GM21825 (cell line): ENCODE results near the gene EPDR1.

ENCODE experiments used
- ATAC-seq: cut with Tn5 transposase; IDR thresholded peaks from one replicate; pipeline ENCODE4 v1.9.1; 2021; ENCODE audit warnings: mild to moderate bottlenecking, moderate library complexity; ENCODE audit not compliant: unreplicated experiment

The EPDR1 gene

DNA sequence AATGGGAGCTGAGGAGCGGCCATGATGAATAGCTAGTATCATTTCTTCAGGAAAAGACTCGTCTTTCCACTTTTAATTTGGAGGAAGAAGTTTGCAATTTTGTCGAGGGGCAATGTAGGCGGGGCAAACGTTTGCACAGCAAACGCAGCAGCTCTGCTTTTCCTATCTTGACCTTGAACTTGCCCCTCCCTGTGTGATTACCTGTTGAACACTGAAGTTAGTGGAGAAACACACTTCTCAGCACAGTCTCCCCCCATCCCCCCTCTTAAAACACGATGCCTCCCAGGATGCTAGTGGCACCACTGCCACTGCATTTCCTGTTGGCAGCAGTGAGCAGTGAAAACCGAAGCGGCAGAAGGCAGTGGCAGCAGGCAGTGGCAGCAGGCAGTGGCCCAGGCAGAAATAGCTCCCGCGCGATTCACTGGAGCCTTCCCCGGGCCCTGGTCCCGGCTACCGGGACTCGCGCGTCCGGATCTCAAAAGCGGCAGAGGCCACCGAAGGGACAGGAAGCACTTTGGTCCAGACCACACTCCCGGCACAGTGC is at the start of gene EPDR1:
TSS of gene EPDR1 (plus strand) at position 336 of the 544 bp plus-strand sequence. CDS start 300 bp downstream, outside the sequence.
- ATAC-seq: peak; percentile 52

DNA sequence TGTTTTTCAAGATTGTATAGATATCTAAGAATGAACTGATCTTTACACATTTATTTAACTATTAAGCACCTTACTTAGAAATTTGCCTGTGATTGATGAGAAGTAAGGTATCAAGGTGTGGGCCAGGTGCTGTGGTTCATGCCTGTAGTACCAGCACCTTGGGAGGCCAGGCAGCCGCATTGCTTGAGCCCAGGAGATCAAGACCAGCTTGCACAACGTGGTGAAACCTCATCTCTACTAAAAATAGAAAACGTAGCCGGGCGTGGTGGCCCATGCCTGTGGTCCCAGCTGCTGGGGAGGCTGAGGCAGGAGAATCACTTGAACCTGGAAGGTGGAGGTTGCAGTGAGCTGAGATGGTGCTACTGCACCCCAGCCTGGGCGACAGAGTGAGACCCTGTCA is 38.4 kb upstream of the EPDR1 start:
- no peak for ATAC-seq

DNA sequence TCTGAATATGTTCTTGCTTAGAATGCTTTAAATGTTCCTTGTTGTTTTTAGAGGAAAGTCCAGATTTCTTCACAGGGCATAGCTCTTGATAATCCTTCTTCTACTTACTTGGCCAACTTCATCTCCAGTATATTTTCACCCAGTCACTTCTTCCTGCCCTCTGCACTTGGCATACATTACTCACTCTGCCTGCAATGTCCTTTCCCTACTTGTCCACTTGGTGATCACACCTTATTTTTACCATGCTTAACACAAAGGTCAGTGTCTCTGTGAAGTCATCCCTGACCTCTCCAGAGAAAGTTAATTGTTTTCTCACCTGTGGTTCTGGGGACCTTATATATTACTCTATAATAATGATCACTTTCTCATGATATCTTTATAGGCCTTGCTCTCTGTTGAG is 27.1 kb upstream of the EPDR1 start:
- ATAC-seq: no peak

DNA sequence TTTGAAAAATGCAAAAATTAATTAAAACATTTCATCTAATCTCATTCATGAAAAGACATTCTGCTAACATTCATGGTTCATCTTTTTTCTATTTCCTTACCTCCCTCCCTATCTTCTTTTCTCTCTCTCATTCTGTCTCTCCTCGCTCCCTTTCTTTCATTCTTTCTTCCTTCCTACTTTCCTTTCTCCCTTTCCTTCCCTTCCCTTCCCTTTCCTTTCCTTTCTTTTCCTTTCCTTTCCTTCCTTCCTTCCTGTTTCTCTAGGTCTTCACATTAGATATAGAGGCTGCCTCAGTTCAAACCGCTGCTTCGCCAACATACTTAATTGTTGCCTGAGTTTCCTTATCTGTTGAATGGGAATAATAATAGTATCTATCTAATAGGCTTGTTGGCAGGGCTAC is 25.8 kb upstream of the EPDR1 start:
- ATAC-seq: no peak

DNA sequence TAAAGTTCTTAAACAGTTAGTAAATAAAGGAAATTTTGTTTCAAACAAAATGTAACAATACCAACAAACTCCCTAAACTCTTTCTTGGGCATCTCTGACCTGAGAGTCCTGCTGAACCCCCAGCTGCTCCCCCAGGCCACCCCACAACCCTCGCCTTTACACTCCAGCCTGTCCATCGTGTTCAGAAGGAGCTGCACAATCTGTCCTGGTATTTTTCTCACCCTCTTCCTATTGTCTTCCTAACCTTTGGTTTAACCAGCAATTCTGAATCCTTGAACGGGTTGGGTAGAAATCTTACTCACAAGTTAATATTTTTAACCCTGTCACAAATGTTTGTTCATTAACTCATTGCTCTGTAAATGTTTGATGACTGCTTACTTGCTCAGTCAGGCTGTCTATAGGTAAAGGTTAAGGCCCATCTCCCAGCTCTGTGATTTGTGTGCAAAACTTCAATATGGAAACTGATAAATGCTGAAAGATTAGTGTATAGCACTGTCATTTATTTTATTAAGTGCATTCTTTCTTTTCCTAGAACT is 20.7 kb upstream of the EPDR1 start:
- ATAC-seq: no peak

DNA sequence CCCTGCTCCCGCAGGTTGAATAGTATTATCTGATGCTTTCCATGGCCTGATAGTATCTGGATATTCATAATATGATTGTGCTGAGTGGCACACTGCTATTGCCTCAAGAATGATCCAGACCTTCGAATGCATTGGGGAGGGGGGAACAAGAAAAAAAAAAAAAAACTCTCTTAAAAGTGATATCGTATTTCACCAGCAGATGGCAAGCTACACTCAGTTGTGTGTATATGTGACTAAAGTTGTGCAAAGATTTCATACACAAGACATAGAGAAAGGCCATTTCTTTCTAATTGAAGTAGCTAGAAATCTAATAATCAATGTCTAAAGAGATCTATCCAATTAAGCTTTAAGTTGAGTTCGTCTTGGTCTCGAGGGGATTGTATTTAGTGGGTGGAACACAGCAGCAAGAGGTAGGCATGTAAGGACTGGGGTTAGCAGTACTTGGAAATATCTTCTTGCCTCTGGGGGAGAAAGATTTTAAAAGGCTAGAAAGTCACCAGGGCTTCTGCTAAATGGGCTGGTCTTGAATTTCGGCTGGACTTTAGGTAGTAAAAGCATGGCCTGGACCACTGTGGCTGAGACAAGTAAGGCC is 19.1 kb upstream of the EPDR1 start:
- no peak for ATAC-seq

DNA sequence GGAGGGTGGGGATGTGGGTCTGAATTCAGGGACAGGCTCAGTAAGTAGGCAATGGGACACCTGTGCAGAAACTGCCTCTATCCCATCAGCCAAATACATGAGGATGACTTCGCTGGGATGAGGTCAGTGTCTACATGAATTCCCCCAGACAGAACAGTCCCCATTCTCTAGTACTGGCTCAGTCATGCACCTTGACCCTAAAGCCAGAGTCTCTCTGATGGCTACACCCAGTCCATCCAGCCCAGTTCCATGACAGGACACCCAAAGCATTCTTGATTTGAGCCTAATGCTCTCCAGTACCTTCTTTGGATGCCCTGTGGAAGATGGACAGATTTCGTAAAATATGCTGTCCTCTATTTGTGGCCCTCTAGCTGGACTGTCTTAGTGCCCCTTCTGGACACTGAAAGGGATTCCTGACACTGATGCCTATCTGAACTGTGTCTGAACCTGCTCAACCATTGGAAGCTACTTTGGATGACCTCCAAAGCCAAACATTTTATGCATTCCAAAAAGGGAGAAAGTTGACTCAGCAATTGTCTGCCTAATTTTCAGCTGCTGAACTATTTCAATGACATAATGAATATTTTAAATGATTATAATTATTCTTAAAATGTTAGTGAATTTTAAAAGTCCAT is 18.4 kb upstream of the EPDR1 start:
- ATAC-seq: no peak

DNA sequence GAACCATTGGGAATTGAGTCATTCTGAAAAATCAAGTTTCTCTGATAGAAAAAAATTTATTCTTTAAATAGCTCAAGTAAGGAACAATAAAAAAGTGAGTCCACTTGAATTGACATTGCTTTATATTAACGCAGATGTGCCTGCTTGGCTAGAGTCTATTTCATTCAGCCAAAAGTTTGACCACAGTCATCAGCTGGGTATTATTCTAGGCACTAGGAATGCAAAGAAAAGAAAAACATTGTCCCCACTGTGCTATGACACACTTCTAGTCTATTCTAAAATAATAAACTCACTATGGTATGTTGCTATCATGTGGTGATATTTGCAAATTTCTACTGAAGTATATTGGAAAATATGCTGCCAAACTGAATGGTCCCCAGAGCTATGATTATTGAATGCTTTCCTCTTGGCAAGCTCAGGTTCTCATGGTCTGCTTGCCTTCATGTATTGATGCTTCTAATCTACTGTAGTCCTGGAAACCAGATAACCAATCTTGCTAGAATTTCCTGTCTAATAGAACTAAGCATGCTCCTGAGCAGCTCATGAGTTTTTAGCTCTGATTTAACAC is 12.1 kb upstream of the EPDR1 start:
- no peak for ATAC-seq

DNA sequence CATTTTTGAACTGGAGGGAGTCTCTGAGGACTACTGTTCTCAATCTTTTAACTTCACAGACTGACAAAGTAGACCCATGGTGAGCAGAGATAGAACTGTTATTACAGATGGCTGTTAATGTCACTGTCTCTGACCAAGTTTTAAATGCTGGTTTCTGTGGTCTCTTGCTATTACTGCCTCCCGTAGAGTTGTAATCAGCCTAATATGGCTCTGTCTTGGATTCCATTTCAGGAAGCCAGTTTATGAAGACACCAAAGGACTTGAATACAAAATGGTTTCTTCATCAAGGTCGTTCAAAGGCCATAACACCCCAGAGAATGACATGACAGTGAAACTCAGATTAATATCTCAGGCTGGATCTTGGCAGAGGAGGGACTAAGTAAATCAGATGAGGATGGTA is 7.7 kb upstream of the EPDR1 start:
- ATAC-seq: no peak

DNA sequence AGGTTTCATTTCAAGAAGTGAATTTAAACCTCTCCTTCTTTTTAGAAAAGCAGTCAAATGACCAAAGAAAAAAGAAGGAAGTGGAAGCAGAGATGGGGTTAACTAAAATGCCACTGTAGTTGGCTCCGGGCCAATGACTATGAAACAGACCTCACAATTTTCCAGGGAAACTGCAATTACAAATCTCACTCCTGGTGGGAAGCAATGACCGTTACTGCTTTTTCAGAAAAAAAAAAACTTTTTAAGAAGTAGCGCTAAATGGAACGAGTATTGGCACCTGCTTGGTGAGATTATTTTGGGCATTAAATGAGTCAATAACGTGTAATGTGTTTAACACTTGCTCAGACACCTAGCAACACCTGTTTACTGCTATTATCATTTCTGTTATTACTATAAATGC is 5.0 kb upstream of the EPDR1 start:
- no peak for ATAC-seq

DNA sequence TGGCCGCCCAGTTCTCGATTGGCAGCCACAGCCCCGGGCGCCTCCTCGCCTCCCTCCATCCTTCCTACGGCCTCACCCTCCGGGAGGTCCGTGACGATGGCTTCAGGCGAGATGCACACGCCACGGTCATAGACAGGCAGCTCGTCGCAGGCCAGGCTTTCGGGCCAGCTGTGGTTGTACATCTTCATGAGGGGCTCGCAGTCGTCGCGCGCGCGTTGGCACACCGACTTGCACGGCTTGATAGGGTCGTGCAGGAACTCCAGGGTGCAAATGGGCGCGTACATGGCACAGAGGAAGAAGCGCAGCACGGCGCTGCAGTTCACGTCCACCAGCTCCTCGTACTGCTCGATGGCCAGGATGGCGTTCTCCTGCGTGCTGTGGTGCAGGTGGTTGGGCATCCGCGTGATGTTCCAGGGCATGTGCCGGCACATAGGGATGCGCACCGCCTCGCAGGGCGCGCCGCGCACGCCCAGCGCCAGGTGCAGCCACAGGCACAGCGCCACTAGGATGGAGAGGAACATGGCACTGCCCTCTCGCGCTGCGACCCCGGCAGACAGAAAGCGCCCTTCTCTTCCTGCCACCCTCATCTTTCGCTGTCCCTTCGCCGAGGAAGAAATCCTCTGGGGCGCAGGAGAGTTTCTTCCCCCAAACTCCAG is 4.3 kb upstream of the EPDR1 start:
- no peak for ATAC-seq

DNA sequence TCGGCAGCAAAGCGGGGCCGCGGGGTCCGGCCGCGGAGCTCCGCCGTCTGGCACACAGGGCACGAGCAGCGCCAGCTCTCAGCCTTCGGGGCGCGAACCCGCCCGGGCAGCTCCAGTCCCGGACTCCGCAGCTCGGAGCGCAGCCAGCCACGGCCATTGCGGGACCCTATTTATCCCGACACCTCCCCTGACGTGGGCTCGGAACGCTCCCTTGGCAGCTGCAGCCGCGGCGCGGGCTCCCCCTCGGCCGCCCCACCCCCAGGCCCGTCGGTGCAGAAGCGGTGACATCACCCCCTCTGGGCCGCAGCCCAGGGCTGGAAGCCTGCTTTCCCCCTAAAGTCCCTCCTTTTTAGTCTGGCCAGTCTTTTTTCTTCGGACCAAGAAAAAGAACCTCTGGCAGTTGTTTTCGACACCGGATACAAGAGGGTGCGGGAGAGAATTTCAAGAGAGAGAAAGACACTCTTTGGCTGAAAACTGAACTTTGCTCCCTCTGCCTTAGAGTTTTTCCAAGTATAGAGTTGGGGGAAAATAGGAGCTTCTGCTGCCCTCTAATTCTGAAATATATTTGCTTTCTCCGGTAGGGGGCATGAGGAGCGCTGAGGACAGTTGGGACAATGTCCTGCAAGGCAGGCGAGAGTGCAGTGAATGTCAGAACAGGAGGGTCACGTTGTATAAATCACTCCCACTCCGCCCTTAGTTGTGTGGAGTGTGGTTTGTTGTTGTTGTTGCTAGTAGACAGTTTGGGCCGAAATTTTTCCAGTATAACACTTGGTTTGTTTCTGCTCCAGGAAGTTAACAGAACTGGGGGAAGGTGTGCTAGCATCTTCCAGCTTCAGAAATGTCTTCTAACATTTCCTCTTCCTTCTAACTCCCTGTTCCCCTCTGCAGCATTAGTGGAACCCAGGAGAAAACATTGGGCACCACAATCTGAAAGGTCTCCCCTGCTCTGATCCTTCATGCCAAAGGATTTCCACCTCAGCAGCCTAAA is 3.5 kb upstream of the EPDR1 start, which contains the start of gene SFRP4:
TSS of gene SFRP4 (minus strand) at position 145 of the 988 bp plus-strand sequence. CDS start 280 bp downstream, outside the sequence.
- ATAC-seq: peak; percentile 47

DNA sequence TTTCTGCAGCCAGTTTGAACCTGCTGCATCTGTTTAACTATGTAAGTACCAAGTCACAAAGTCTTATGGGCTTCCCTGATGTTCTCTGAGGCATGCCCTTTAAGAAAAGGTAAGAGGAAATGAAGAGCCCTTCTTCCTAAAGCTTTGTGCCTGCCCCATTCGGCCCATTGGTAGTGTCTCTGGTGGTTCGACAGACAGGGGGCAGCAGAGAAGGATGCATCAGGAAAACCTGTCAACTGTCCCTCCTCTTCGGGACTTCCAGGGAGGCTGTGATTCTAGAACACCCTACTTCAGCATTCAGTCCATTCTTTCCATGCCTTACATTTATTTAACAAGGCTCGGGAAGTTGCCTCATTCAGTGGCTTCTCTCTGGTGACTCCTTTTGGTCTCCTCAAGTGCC is 1.9 kb upstream of the EPDR1 start:
- no peak for ATAC-seq

DNA sequence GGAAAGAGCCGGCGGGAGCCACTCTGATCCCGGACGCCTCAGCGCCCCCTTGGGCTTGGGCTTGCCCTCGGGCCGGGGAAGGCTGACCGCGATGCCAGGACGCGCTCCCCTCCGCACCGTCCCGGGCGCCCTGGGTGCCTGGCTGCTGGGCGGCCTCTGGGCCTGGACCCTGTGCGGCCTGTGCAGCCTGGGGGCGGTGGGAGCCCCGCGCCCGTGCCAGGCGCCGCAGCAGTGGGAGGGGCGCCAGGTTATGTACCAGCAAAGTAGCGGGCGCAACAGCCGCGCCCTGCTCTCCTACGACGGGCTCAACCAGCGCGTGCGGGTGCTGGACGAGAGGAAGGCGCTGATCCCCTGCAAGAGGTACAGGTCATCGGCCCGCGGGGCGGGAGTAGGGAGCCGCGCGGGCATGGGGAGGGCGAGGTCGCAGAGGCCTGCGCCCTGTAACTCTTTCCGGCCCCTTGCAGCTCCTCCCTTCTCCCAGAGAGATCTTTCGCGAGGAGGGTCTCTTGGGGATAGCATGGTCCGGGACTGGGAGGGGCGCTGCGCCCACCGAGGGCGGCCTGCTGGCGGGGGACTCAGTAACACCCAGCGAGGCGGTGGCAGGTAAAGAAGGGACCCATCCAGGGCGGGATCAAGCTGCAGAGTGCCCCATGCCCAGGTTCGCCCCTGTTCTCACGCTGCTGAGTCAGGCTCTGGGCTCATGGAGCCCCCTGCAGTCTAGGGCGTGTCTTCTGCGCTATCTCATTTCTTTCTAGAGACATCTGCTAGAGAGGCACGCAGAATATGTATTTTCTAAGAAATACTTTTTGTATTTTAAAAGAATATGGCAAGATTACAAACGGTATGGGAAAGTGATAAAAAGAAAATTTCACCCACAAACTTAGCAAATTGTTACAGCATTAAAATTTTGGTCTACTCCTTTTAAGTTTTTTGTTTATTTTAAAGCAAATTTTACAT is 687 bp downstream of the EPDR1 start:
- peak; percentile 50 for ATAC-seq

DNA sequence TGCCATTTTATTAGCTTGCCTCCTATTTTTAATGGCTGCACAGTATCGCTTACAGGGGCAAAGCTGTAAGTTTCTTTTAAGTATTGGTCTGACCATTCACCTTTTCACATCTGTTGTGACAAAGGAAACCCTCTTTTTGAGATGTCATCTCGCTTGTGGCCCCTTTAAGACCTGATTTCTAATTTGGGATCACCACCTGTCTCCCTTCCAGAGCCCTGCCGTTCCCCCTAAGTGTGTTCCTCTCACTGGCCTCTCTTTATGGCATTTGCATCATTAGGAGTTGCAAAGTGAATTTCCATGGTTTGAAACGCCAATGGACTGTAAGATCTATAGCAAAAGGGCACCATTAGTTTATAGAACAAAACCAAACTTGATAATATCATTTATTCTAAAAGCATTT is 1.4 kb downstream of the EPDR1 start:
- ATAC-seq: no peak

DNA sequence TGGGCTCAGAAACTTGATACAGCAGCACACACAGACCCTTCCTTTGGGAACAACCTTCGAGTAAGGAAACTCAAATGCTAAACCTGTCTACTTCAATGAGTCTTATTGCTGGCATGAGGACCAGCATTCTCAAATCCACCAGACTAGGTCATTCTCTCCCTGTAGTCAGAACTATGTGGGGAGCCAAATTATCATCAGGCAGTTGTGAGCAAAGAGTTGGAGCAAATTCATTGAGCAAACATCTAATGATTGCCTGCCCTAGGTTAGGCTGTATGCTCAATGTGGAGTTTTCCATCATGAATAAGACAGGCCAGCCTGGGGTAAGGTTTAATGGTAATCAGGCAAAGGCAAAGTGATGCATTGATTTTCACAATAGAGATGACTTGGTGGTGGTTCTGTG is 3.6 kb downstream of the EPDR1 start:
- no peak for ATAC-seq

DNA sequence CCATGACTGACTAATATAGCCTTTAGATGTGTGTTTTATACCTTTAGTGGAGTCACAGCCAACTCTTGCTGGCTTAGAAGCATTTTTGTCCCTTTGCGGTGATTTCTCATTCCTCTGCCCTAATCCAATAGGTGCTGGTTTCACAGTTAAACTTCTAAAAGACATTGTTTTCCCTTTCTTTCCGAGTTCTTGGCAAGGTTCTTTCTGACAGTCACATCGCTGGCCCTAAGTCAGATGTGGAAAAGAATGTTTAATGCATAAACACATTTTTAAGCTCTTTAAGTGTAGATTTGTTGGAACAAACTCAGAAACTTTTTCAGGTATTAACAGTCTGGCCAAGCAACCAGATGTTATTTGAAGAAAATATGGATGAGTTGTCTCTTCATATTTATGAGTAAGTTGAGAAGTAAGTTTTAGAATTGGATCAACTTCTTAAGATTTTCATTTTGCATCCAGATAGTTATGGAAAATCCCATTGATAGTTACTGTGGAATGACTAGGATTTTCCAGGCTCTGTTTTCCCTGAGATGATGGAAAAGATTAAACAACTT is 4.1 kb downstream of the EPDR1 start:
- ATAC-seq: no peak

DNA sequence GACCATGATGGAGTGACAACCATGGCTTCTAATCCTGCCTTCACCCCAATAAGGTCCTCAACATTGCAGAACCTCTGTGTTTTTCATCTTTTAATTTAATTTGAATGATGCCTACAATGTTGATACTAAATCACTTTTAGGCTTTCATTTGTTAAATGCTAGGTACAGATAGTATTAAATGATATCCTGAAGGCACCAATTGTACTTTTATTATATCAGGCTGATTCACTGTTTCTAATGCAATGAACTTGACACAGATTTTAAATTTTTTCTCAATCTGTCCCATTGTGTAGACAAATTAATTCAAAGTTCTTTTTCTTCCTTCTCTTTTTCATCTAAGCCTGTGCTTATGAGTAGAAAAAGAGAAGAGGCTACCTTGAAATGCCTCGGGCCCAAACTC is 5.2 kb downstream of the EPDR1 start:
- ATAC-seq: no peak
